ENCODE measurements around the gene LRTM2. TPM values are rescaled to one million over a fixed set of nuclear protein-coding genes. Genes with fewer than 3 reads are reported as not detected.
A peak's percentile ranks its signal among the peaks of the same experiment; 100 is the strongest.

Gene LRTM2
- total RNA-seq (2014; rRNA removed; shearing (Covaris generic)): 0.36 TPM in 1 of 2 replicates, not detected in the other

GRCh38 chr12:1820191-1820895 is at the start of gene LRTM2:
Gene LRTM2, plus strand, starts transcription at chr12:1820565. Its CDS starts 7,584 bp downstream, at chr12:1828149.
- no peak for DNase-seq (ENCODE audit: low read depth)

DNA sequence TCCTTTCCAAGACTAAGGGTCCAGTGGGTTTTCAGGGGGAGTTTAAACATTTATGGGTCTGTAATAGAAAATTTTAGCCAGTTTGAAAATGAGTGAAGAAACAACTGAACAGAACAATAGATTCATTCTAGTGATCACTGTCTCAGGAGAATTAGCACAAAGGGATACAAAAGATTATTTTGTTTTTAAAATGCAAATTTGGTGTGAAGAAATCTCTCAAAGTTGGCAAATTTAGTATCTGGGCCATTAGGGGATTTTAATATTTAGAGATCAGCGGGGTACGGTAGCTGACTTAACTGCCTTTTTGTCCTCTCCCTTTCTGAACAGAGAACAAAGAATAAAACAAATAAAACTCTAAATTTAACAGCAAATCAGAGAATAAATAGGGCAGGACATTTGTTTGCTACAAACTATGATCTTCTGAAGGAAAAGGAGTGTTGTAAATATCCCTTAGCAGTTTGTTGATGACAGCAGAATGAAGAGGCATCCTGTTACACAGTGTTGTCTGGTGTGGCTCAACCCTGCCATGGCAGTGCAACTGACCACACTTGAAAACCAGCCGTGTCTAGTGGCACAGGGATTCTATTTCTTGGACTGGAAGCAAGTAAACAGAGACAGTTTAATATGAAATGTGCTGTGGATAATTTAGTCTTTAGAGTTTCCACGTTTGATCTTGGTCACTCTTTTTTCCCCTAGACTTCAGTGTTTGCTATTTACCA is 46.3 kb upstream of the LRTM2 start:
- no peak for DNase-seq (ENCODE audit: low read depth)

DNA sequence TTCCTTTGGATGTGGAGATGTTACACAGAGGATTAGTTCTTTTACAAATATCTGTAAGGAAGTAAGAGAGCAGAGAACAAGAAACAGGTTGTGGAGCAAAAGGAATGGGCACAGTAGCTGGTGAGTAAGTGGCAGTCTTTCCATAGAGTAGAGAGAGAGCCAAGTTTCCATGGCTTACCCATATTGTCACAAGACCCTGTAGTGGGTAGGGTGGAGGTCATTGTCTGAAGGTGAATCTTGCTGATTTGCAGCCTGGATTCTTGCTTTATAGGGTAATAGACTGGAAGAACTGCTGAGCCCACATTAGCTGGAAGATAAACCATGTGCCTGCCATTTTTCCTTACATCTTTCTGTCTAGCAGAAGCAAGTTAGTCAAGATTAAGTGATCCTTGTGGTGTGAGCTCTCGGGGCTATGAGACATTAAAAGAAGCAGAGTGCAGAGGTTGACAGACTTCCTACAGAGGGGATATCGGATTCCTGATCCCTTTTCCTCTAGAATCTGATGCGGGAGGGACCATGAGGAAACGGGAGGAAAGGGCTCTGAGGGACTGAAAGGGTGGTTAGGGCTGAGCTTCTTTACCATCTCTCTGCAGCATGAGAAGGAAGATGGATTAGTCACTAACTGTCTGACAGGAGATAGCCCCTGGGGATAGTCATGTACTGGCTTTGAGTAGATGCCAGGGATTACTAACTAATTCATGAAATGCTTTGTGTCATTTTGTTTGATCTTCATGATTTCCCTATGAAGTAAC is 44.0 kb upstream of the LRTM2 start:
- DNase-seq (ENCODE audit: low read depth): peak; percentile 73

DNA sequence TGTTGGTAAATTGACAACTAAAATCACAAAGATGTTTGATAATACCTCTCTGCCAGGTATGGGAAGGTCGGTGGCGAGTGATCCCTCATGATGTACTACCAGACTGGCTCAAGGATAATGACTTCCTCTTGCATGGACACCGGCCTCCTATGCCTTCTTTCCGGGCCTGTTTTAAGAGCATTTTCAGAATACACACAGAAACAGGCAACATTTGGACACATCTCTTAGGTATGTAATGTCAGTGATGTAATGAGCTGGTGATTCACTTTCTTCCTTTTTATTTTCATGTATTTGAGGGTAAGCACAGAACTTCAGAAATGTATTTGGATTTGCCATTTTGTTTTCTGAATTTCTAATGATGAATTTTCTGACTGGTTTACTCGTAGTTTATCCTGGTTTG is 42.6 kb upstream of the LRTM2 start:
- DNase-seq (ENCODE audit: low read depth): no peak

GRCh38 chr12:1778911-1779310 is 41.5 kb upstream of the LRTM2 start:
- no peak for DNase-seq (ENCODE audit: low read depth)

GRCh38 chr12:1779783-1780182 is 40.6 kb upstream of the LRTM2 start:
- DNase-seq (ENCODE audit: low read depth): no peak

DNA sequence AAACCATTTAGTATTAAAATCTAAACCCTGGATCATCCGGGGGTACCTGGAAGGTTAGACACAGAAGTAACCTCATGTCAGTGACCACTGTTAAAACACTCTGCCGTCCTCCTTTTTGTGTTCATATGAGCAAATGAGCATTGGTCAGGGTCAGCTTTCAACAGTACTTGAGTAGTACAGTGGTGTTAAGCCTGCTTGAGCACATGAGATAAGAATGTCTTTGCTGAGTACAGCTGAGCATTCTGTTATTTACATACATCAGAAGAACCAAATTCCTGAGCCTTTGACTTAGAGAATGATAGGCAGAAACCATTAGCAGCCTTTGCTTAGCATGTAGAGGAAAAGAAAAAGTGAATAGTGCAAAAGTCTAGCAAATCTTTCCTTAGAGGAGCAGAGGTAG is 38.6 kb upstream of the LRTM2 start:
- DNase-seq (ENCODE audit: low read depth): no peak

DNA sequence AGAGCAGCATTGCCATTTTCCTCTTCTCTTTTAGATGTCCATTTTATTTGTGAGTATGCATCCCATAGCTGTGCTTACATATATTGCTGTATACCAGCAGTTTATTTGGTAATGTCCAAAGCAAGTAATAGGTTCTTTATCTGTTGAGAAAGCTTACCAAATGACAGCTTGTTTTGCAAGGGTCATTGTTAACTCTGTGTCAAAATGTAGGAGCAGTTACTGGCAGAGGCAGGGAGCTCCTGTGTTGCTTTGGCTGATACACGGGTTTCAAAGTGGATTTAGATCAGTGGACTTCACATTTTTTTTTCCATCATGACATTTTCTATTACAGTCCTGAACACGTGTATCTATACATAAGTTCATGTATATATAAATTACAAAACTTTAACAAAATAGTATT is 38.1 kb upstream of the LRTM2 start:
- no peak for DNase-seq (ENCODE audit: low read depth)

GRCh38 chr12:1787714-1788113 is 32.7 kb upstream of the LRTM2 start:
- no peak for DNase-seq (ENCODE audit: low read depth)

- no peak for DNase-seq (ENCODE audit: low read depth)
These were observed 29.9 kb upstream of the LRTM2 start for GRCh38 chr12:1790444-1790843.

DNA sequence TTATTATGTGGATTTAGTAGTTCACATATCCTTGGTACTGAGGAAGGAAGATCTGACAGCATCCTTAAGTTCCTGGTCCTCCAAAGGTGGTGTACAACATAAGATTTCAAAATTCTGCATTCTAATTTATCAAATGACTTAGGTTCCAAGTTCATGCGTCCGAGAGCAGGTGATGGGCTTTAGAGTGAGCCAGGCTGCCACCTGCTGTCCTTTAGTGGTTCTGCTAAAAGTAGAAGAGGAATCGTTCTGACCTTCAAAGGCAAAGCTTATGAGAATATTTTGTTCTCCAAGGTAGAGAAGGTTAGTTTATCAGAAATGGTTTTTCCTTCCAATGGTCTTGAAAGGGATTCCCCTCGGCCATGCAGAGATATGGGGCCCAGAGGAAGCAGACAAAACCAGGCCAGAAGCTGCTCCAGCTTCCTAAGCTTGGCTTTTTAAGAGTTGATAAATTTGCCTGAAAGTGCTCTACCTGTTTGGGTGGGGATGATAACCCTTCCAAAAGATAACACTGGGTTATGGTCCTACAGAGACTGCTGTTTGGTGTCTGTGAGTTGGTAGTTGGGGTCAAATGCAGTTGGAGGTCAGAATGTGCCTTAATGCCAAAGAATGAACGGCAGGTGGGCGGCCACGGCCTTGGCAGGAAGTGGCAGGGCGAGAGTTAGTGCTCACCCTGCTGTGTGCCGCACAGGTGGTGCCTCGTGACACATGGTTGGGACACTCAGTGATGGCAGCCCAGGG is 29.1 kb upstream of the LRTM2 start:
- peak; percentile 63 for DNase-seq (ENCODE audit: low read depth)

- DNase-seq (ENCODE audit: low read depth): no peak
These were observed 28.0 kb upstream of the LRTM2 start for GRCh38 chr12:1792406-1792805.

GRCh38 chr12:1793426-1794210 is 26.7 kb upstream of the LRTM2 start:
- DNase-seq (ENCODE audit: low read depth): no peak

- DNase-seq (ENCODE audit: low read depth): no peak
These were observed 25.8 kb upstream of the LRTM2 start for GRCh38 chr12:1794440-1795090.

GRCh38 chr12:1795221-1795784 is 25.1 kb upstream of the LRTM2 start:
- DNase-seq (ENCODE audit: low read depth): no peak

- DNase-seq (ENCODE audit: low read depth): peak; percentile 94
These were observed 24.4 kb upstream of the LRTM2 start for GRCh38 chr12:1795785-1796514.

DNA sequence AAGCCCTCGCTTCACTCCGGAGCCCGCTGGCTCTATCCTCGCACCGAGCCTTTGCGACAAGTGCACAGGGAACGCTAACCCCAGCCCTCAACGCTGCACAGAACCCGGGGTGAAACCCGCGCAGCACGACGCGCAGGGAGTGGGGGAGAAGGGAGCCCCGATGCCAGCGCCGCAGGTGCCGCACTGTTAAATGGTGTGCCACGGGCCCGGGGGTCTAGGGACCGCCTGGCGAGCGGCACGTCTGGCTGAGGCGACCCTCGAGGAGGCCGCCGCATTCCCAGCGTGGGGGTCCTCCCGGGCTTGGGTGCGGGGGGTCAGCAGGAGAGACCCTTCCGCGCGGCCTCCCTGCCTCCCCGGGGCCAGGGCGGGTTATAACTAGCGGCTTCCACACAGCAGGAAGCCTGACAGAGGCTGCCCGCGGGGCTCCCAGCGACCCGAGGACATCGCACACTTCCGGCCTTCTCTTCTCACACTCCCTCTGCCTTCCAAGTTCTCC is 23.8 kb upstream of the LRTM2 start:
- DNase-seq (ENCODE audit: low read depth): no peak

GRCh38 chr12:1797011-1797901 is 23.1 kb upstream of the LRTM2 start:
- no peak for DNase-seq (ENCODE audit: low read depth)

All from Daoy (cell line).